ENCODE measurements around the gene SLC49A3.

DNA sequence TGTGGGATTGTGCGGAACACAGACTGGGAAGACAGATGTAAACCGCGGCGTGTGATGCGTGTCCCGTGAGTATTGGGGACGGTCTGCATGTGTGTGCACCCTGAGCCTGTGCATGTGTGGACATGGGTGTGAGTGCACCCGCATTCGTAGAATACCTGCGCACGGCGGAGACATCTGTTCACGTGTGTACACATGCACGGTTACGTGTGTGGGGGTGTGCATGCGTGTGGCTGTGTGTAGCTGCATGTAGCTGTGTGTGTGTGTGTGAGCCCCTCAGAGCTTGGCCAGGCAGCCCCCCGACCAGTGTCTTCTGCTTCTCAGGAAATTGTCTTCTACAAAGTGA, 34.5 kb downstream of the SLC49A3 start:
- no peak for TF ChIP-seq POLR2AphosphoS5 (IDR thresholded peaks at IDR 0.05; ENCODE audit: low read depth, low read length)
- TF ChIP-seq RAD21 (IDR thresholded peaks at IDR 0.05; ENCODE audit: low read depth) = no peak
- TF ChIP-seq, protein P1, sequence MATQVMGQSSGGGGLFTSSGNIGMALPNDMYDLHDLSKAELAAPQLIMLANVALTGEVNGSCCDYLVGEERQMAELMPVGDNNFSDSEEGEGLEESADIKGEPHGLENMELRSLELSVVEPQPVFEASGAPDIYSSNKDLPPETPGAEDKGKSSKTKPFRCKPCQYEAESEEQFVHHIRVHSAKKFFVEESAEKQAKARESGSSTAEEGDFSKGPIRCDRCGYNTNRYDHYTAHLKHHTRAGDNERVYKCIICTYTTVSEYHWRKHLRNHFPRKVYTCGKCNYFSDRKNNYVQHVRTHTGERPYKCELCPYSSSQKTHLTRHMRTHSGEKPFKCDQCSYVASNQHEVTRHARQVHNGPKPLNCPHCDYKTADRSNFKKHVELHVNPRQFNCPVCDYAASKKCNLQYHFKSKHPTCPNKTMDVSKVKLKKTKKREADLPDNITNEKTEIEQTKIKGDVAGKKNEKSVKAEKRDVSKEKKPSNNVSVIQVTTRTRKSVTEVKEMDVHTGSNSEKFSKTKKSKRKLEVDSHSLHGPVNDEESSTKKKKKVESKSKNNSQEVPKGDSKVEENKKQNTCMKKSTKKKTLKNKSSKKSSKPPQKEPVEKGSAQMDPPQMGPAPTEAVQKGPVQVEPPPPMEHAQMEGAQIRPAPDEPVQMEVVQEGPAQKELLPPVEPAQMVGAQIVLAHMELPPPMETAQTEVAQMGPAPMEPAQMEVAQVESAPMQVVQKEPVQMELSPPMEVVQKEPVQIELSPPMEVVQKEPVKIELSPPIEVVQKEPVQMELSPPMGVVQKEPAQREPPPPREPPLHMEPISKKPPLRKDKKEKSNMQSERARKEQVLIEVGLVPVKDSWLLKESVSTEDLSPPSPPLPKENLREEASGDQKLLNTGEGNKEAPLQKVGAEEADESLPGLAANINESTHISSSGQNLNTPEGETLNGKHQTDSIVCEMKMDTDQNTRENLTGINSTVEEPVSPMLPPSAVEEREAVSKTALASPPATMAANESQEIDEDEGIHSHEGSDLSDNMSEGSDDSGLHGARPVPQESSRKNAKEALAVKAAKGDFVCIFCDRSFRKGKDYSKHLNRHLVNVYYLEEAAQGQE (IDR thresholded peaks at IDR 0.05; ENCODE audit: low read depth) = no peak
- TF ChIP-seq CTCF (IDR thresholded peaks at IDR 0.05 in 2 of 3, conservative IDR thresholded peaks at IDR 0.05 in 1 of 3; ENCODE audit: borderline replicate concordance in 1 of 3, insufficient read depth in 1 of 3, low read depth in 2 of 3, low read length in 2 of 3) = no peak
- TF ChIP-seq EZH2 (IDR thresholded peaks at IDR 0.05) = no peak
- TF ChIP-seq EGR1 (IDR thresholded peaks at IDR 0.05; ENCODE audit: low read depth) = no peak
- TF ChIP-seq JUND (IDR thresholded peaks at IDR 0.05) = no peak
- TF ChIP-seq ZFX (IDR thresholded peaks at IDR 0.05) = no peak
- TF ChIP-seq CEBPB (IDR thresholded peaks at IDR 0.05; ENCODE audit: low read depth) = no peak
- TF ChIP-seq, protein P2, sequence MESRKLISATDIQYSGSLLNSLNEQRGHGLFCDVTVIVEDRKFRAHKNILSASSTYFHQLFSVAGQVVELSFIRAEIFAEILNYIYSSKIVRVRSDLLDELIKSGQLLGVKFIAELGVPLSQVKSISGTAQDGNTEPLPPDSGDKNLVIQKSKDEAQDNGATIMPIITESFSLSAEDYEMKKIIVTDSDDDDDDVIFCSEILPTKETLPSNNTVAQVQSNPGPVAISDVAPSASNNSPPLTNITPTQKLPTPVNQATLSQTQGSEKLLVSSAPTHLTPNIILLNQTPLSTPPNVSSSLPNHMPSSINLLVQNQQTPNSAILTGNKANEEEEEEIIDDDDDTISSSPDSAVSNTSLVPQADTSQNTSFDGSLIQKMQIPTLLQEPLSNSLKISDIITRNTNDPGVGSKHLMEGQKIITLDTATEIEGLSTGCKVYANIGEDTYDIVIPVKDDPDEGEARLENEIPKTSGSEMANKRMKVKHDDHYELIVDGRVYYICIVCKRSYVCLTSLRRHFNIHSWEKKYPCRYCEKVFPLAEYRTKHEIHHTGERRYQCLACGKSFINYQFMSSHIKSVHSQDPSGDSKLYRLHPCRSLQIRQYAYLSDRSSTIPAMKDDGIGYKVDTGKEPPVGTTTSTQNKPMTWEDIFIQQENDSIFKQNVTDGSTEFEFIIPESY (IDR thresholded peaks at IDR 0.05; ENCODE audit: extremely low read depth, insufficient replicate concordance, low read length) = no peak

Data from HCT116 (cell line).